GM23338 (cell line): ENCODE measurements around the gene TMEM271. TPM values are rescaled to one million over a fixed set of nuclear protein-coding genes. Genes with fewer than 3 reads are reported as not detected.

Experiments used
- ATAC-seq: fragments of 200-7000 bp; cut with Tn5 transposase; 3 replicates; pipeline ENCODE4 v1.9.1; 2020
- DNase-seq: peaks from one replicate; pipeline ENCODE4 v3.0.0-alpha.2; 2015; ENCODE audit warnings: low spot score
- H2AFZ ChIP-seq: fragments of 200-600 bp; sonication (generic); 2 replicates; pipeline ENCODE4 v1.8.0; 2016; ENCODE audit warnings: antibody characterized with exemption, mild to moderate bottlenecking, moderate library complexity
- H3F3A ChIP-seq: fragments of 200-600 bp; sonication (generic); replicated peaks from 2 replicates; pipeline ENCODE4 v1.8.0; 2017; ENCODE audit warnings: antibody characterized with exemption, mixed run types, low read depth
- H3K27ac ChIP-seq: fragments of 200-600 bp; sonication (generic); 2 replicates; pipeline ENCODE4 v1.6.1; 2016; ENCODE audit warnings: low read depth
- H3K27me3 ChIP-seq: fragments of 200-600 bp; sonication (generic); 2 replicates; pipeline ENCODE4 v1.8.0; 2016; ENCODE audit warnings: mild to moderate bottlenecking, mixed run types, moderate library complexity; ENCODE audit not compliant: insufficient read depth
- H3K36me3 ChIP-seq: fragments of 200-600 bp; sonication (generic); 2 replicates; pipeline ENCODE4 v1.8.0; 2016; ENCODE audit warnings: mild to moderate bottlenecking; ENCODE audit not compliant: insufficient read depth
- H3K4me1 ChIP-seq: fragments of 200-600 bp; sonication (generic); 2 replicates; pipeline ENCODE4 v1.8.0; 2016; ENCODE audit warnings: mild to moderate bottlenecking, moderate library complexity; ENCODE audit not compliant: insufficient read depth
- H3K4me2 ChIP-seq: fragments of 200-600 bp; sonication (generic); 2 replicates; pipeline ENCODE4 v1.7.1; 2017; ENCODE audit warnings: mixed run types
- H3K4me3 ChIP-seq: fragments of 200-600 bp; sonication (generic); 2 replicates; pipeline ENCODE4 v1.6.1; 2016; ENCODE audit warnings: mixed run types
- H3K79me2 ChIP-seq: fragments of 200-600 bp; sonication (generic); replicated peaks from 2 replicates; pipeline ENCODE4 v1.8.0; 2017; ENCODE audit warnings: mild to moderate bottlenecking; ENCODE audit not compliant: insufficient read depth
- H3K9me2 ChIP-seq: fragments of 200-600 bp; sonication (generic); 2 replicates; pipeline ENCODE4 v1.8.0; 2017; ENCODE audit not compliant: insufficient read depth
- H4K20me1 ChIP-seq: fragments of 200-600 bp; sonication (generic); replicated peaks from 2 replicates; pipeline ENCODE4 v1.8.0; 2017; ENCODE audit warnings: mild to moderate bottlenecking; ENCODE audit not compliant: insufficient read depth
- H3K27ac Mint-ChIP-seq: 2 replicates; pipeline ENCODE4 v1.8.0; 2020; ENCODE audit warnings: inconsistent platforms, mild to moderate bottlenecking, moderate library complexity, mixed read lengths
- H3K27me3 Mint-ChIP-seq: 3 replicates; pipeline ENCODE4 v1.8.0; 2022; ENCODE audit warnings: low read depth, mild to moderate bottlenecking, moderate library complexity, mixed read lengths, inconsistent platforms; ENCODE audit not compliant: insufficient read depth, poor library complexity
- H3K36me3 Mint-ChIP-seq: 3 replicates; pipeline ENCODE4 v1.8.0; 2021; ENCODE audit warnings: low read depth, mild to moderate bottlenecking, inconsistent platforms, moderate library complexity, mixed read lengths
- H3K4me1 Mint-ChIP-seq: 3 replicates; pipeline ENCODE4 v1.8.0; 2020; ENCODE audit warnings: mild to moderate bottlenecking, inconsistent platforms, mixed read lengths
- H3K4me3 Mint-ChIP-seq: 3 replicates; pipeline ENCODE4 v1.8.0; 2021; ENCODE audit warnings: moderate library complexity, mild to moderate bottlenecking, inconsistent platforms, mixed read lengths
- H3K9me3 Mint-ChIP-seq: 3 replicates; pipeline ENCODE4 v1.8.0; 2020; ENCODE audit warnings: moderate library complexity, mild to moderate bottlenecking, inconsistent platforms, mixed read lengths
- EZH2 ChIP-seq: fragments of 200-600 bp; sonication (generic); IDR thresholded peaks from one replicate; pipeline ENCODE4 v1.8.0; 2017; ENCODE audit warnings: antibody characterized with exemption, mild to moderate bottlenecking, low read depth; ENCODE audit not compliant: unreplicated experiment
- EZH2phosphoT487 ChIP-seq: fragments of 200-600 bp; sonication (generic); IDR thresholded peaks from one replicate; pipeline ENCODE4 v1.8.1; 2018; ENCODE audit warnings: antibody characterized with exemption; ENCODE audit not compliant: unreplicated experiment
- JUNB ChIP-seq: IDR thresholded peaks from one replicate; pipeline ENCODE4 v1.6.1; 2016; ENCODE audit warnings: antibody characterized with exemption; ENCODE audit not compliant: unreplicated experiment
- NANOG ChIP-seq: IDR thresholded peaks from 2 replicates; pipeline ENCODE4 v1.6.1; 2016; ENCODE audit warnings: antibody characterized with exemption, borderline replicate concordance
- POLR2AphosphoS5 ChIP-seq: IDR thresholded peaks from 2 replicates; pipeline ENCODE4 v1.6.1; 2016; ENCODE audit warnings: antibody characterized with exemption, low read depth
- STAT1 ChIP-seq: IDR thresholded peaks from one replicate; pipeline ENCODE4 v1.6.1; 2016; ENCODE audit warnings: antibody characterized with exemption; ENCODE audit not compliant: unreplicated experiment
- polyA plus RNA-seq: library from polyadenylated mRNA; unstranded; fragments of >200 nt; fragmentation: Nextera tagmentation; extraction: Ambion mirVana; gene quantifications from 2 replicates; pipeline ENCODE4 v1.2.1, GENCODE V29; 2016
- total RNA-seq: library from RNA; depleted of rRNA; stranded (reverse); fragments of >200 nt; shearing (Covaris generic); gene quantifications from 2 replicates; pipeline ENCODE4 v1.2.3, GENCODE V29; 2014
- TF ChIP-seq, protein P1 (sequence below), 2 experiments: fragments of 200-600 bp in 1 of 2; sonication (generic) in 1 of 2; conservative IDR thresholded peaks; 2 replicates each; pipeline versions ENCODE4 v1.5.1 to v1.6.1; 2016 to 2017; ENCODE audit warnings: antibody characterized with exemption in 2 of 2, low read depth in 2 of 2, mild to moderate bottlenecking in 2 of 2, moderate library complexity in 1 of 2
- TF ChIP-seq, protein P2 (sequence below): fragments of 250-450 bp; sonication (Bioruptor Pico); IDR thresholded peaks from 2 replicates; pipeline ENCODE4 v1.5.0; 2020; ENCODE audit warnings: mild to moderate bottlenecking, moderate library complexity

The TMEM271 gene
- total and polyA plus RNA-seq, 2 experiments from 2014 or later: 0.11 TPM; not detected in 1

DNA sequence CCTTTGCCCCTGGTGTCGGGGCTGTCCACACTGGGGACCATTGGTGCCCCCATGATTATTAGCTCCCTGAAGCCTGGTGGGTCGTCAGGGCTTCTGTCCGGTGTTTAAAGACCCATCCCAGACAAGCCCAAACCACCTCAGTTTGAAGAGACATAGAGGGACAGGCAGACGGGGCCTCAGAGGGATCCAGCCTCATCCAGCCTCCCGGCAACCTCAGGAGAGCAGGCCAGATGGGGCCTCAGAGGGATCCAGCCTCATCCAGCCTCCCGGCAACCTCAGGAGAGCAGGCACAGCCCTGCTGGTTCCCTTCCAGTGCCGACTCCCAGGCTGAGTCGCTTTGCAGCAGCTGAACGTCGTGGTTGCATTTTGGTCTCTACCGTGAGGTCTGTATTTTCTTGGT is 45.0 kb downstream of the TMEM271 start:
- ATAC-seq: no peak
- Histone ChIP-seq H3K79me2 (no peaks in the 10 kb centered on the region; the same call in 1 of the 2 replicates), H3K27ac (no peak overlapping the region), H3K36me3 (peaks cover 5% of the 10 kb centered on the region; the same call in 1 of the 2 replicates), H3K4me3 (no peak overlapping the region), H3K27me3 (no peaks in the 10 kb centered on the region), H2AFZ (no peak overlapping the region), H3K4me1 (no peaks in the 10 kb centered on the region), H3F3A (no peaks in the 10 kb centered on the region), H3K4me2 (no peak overlapping the region), H3K9me2 (no peaks in the 10 kb centered on the region), H4K20me1 (no peaks in the 10 kb centered on the region)
- DNase-seq: no peak
- TF ChIP-seq STAT1 (no peak), JUNB (no peak), POLR2AphosphoS5 (no peak), EZH2 (no peak)
- TF ChIP-seq, protein P1, sequence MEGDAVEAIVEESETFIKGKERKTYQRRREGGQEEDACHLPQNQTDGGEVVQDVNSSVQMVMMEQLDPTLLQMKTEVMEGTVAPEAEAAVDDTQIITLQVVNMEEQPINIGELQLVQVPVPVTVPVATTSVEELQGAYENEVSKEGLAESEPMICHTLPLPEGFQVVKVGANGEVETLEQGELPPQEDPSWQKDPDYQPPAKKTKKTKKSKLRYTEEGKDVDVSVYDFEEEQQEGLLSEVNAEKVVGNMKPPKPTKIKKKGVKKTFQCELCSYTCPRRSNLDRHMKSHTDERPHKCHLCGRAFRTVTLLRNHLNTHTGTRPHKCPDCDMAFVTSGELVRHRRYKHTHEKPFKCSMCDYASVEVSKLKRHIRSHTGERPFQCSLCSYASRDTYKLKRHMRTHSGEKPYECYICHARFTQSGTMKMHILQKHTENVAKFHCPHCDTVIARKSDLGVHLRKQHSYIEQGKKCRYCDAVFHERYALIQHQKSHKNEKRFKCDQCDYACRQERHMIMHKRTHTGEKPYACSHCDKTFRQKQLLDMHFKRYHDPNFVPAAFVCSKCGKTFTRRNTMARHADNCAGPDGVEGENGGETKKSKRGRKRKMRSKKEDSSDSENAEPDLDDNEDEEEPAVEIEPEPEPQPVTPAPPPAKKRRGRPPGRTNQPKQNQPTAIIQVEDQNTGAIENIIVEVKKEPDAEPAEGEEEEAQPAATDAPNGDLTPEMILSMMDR (conservative IDR thresholded peaks at IDR 0.05; ENCODE audit: low read depth in 2 of 2): no peak
- peaks cover 5% of the 10 kb centered on the region for H3K27me3 Mint-ChIP-seq
- H3K4me3 Mint-ChIP-seq: no peak overlapping the region
- H3K27ac Mint-ChIP-seq: no peak overlapping the region
- peaks cover 56% of the 10 kb centered on the region for H3K36me3 Mint-ChIP-seq
- peaks cover 9% of the 10 kb centered on the region; the same call in 2 of the 3 replicates for H3K4me1 Mint-ChIP-seq
- no peaks in the 10 kb centered on the region for H3K9me3 Mint-ChIP-seq

DNA sequence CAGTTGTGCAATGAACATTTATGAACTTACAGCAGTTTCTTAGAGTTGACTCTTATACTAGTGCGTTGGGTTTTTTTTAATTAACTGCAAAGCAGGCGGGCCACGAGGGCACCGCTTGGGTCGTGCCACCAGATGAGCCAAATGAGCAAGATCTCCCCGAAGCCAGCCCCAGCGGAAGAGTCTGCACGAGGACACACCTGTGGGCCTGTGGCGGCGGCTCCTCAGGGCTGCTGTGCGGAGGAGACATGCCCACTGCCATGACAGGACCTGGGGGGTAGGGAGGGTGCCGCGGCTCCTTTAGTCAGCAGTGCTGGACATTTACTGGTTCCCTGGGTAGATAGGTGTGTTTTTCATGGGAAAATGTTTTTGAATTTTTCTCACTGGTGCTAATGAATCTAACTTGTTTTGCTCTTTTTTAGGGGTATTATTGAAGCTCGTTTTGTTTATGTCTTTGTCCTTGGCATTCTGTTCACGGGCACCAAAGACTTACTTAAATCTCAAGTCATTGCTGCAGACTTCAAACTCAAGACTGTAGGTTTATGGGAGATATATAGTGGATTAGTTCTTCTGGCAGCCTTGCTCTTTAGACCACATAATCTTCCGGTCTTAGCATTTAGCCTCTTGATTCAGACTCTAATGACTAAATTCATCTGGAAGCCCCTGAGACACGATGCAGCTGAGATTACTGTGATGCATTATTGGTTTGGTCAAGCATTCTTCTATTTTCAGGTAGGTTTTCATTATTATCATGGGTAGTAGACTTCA is 45.9 kb downstream of the TMEM271 start:
- Histone ChIP-seq H3K27ac (no peak overlapping the region), H3K36me3 (peaks cover 5% of the 10 kb centered on the region; the same call in 1 of the 2 replicates), H3K4me2 (no peak overlapping the region), H3K79me2 (no peaks in the 10 kb centered on the region; the same call in 1 of the 2 replicates), H3K4me1 (no peaks in the 10 kb centered on the region), H3K27me3 (no peaks in the 10 kb centered on the region), H3K9me2 (no peaks in the 10 kb centered on the region), H4K20me1 (0 out of 2 replicates have a peak, but pooled peaks cover 1% of the 10 kb centered on the region), H3F3A (no peaks in the 10 kb centered on the region), H2AFZ (no peak overlapping the region), H3K4me3 (no peak overlapping the region)
- H3K4me1 Mint-ChIP-seq: peaks cover 9% of the 10 kb centered on the region; the same call in 2 of the 3 replicates
- no peak for DNase-seq
- no peak overlapping the region for H3K4me3 Mint-ChIP-seq
- H3K9me3 Mint-ChIP-seq: no peaks in the 10 kb centered on the region
- ATAC-seq: no peak
- peaks cover 59% of the 10 kb centered on the region for H3K36me3 Mint-ChIP-seq
- H3K27me3 Mint-ChIP-seq: peaks cover 5% of the 10 kb centered on the region
- no peak overlapping the region for H3K27ac Mint-ChIP-seq
- TF ChIP-seq STAT1 (no peak), EZH2phosphoT487 (no peak), NANOG (no peak)
- TF ChIP-seq, protein P1 (conservative IDR thresholded peaks at IDR 0.05; ENCODE audit: low read depth in 2 of 2): no peak
- TF ChIP-seq, protein P2, sequence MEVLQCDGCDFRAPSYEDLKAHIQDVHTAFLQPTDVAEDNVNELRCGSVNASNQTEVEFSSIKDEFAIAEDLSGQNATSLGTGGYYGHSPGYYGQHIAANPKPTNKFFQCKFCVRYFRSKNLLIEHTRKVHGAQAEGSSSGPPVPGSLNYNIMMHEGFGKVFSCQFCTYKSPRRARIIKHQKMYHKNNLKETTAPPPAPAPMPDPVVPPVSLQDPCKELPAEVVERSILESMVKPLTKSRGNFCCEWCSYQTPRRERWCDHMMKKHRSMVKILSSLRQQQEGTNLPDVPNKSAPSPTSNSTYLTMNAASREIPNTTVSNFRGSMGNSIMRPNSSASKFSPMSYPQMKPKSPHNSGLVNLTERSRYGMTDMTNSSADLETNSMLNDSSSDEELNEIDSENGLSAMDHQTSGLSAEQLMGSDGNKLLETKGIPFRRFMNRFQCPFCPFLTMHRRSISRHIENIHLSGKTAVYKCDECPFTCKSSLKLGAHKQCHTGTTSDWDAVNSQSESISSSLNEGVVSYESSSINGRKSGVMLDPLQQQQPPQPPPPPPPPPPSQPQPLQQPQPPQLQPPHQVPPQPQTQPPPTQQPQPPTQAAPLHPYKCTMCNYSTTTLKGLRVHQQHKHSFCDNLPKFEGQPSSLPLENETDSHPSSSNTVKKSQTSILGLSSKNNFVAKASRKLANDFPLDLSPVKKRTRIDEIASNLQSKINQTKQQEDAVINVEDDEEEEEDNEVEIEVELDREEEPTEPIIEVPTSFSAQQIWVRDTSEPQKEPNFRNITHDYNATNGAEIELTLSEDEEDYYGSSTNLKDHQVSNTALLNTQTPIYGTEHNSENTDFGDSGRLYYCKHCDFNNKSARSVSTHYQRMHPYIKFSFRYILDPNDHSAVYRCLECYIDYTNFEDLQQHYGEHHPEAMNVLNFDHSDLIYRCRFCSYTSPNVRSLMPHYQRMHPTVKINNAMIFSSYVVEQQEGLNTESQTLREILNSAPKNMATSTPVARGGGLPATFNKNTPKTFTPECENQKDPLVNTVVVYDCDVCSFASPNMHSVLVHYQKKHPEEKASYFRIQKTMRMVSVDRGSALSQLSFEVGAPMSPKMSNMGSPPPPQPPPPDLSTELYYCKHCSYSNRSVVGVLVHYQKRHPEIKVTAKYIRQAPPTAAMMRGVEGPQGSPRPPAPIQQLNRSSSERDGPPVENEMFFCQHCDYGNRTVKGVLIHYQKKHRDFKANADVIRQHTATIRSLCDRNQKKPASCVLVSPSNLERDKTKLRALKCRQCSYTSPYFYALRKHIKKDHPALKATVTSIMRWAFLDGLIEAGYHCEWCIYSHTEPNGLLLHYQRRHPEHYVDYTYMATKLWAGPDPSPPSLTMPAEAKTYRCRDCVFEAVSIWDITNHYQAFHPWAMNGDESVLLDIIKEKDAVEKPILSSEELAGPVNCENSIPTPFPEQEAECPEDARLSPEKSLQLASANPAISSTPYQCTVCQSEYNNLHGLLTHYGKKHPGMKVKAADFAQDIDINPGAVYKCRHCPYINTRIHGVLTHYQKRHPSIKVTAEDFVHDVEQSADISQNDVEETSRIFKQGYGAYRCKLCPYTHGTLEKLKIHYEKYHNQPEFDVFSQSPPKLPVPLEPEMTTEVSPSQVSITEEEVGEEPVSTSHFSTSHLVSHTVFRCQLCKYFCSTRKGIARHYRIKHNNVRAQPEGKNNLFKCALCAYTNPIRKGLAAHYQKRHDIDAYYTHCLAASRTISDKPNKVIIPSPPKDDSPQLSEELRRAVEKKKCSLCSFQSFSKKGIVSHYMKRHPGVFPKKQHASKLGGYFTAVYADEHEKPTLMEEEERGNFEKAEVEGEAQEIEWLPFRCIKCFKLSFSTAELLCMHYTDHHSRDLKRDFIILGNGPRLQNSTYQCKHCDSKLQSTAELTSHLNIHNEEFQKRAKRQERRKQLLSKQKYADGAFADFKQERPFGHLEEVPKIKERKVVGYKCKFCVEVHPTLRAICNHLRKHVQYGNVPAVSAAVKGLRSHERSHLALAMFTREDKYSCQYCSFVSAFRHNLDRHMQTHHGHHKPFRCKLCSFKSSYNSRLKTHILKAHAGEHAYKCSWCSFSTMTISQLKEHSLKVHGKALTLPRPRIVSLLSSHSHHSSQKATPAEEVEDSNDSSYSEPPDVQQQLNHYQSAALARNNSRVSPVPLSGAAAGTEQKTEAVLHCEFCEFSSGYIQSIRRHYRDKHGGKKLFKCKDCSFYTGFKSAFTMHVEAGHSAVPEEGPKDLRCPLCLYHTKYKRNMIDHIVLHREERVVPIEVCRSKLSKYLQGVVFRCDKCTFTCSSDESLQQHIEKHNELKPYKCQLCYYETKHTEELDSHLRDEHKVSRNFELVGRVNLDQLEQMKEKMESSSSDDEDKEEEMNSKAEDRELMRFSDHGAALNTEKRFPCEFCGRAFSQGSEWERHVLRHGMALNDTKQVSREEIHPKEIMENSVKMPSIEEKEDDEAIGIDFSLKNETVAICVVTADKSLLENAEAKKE (CRISPR knock-in tag): no peak
